ENCODE data around the gene ZFPL1.

Gene ZFPL1

GRCh38 chr11:65096926-65097325 is 12.9 kb downstream of the ZFPL1 start:
- no peak for DNase-seq

GRCh38 chr11:65100674-65101350 is 16.8 kb downstream of the ZFPL1 start:
- DNase-seq: no peak

DNA sequence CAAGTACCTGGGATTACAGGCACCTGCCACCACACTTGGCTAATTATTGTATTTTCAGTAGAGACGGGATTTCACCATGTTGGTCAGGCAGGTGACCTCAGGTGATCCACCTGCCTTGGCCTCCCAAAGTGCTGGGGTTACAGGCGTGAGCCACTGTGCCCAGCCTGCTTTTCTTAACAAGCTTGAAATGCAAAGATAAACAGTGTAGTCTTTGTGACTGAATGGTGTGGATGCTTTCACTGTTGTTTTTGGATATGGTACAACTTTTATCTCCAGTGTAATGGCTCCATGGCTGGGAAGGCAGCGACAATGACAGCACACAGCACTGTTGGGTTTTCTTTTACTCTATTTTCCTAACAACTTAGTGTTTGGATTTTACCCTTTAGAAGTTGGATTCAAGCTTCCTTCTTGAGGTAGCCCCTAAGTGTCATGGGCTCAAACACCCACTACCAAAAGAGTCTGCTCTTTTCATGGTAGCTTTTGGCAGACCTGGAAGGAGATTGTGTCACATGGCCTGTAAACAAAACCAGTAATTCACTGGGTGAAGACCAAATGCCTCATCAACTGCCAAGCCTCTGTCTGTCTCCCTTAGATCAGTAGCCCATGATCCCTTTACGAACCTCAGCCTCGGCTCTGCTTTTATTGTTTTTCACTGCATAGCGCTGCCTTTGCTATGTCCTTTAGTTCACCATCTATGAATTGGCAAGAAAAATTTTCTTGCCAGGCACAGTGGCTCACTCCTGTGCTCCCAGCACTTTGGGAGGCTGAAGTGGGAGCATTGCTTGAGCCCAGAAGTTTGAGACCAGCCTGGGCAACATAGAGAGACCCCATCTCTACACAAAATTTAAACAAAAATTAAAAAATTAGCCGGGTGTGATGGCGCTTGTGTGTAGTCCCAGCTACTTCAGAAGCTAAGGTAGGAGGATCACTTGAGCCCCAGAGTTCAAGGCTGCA is 18.4 kb downstream of the ZFPL1 start:
- DNase-seq: no peak

DNA sequence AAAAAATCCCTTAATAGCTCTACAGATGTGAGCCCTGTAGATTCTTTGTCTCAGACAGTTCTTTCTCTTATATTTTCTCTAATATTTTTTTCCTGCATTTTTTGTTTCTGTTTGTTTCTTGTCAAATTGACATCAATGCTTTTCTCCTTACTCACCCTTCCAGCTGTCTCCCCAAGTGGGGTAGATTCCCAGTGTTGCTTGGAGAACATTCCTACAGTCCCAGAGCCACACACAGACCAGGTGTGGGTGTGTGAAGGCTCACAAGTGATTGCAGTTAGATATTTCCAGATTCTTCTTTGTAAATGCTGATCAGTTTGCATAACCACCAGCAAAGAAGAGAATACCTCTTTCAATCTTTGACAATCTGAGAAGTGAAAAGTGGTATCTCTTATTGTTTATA is 19.5 kb downstream of the ZFPL1 start:
- DNase-seq: no peak

DNA sequence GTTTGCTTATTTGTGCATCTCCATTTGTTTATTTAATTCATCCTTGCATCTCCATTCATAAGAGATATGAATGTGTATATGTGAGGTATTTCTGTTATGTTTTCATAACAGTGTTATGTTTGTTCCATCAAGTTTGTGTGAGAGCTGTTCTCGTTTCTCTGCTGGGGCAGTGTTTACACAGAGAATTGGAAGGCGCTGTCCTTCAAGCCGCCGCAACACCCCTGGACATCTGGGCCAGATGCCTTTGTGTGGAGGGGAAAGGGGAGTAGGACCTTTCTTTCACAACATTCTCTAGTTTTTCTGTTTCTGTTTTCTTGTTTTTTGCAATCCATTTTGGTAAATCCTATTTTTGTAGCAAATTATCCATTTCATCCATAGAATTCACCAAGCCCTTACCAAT is 20.6 kb downstream of the ZFPL1 start:
- DNase-seq: no peak

DNA sequence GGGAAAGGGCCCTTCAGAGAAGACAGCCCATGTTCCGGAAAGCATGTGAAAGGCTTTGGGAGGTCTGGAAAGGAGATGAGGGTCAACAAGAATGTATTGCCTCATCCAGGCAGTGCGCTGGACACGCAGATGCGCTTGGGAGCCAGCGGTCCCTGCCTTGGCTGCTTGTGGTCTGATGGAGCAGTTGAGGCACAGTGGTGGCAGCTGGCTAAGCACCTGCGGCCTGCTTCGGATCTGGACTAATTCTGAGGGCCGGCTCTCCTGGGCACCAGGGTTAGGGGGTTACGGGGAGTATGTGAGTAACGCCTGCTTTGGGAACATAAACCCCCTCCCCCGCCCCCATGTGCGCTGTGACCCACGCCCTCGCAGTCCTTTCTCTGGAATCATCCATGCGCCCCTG is 23.1 kb downstream of the ZFPL1 start:
- DNase-seq: no peak

DNA sequence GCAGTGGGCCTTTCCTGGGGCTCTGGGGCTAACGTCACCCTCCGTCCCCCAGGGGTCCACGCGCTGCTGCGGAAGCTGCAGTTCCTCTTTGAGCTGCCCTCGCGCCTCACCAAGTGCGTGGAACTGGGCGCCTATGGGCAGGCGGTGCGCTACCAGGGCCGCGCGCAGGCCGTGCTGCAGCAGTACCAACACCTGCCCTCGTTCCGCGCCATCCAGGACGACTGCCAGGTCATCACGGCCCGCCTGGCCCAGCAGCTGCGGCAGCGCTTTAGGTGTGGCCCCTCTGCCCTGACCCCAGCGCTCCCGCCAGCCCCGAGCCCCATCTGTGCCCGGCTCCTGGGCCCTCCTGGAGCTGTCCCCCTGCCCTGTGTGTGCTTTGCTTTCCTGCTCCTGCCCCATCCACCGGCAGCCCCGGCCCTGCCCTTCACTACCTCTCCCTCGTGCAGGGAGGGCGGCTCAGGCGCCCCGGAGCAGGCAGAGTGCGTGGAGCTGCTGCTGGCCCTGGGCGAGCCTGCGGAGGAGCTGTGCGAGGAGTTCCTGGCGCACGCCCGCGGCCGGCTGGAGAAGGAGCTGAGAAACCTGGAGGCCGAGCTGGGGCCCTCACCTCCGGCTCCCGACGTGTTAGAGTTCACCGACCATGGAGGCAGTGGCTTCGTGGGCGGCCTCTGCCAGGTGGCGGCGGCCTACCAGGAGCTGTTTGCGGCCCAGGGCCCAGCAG is 23.9 kb downstream of the ZFPL1 start:
- no peak for DNase-seq

DNA sequence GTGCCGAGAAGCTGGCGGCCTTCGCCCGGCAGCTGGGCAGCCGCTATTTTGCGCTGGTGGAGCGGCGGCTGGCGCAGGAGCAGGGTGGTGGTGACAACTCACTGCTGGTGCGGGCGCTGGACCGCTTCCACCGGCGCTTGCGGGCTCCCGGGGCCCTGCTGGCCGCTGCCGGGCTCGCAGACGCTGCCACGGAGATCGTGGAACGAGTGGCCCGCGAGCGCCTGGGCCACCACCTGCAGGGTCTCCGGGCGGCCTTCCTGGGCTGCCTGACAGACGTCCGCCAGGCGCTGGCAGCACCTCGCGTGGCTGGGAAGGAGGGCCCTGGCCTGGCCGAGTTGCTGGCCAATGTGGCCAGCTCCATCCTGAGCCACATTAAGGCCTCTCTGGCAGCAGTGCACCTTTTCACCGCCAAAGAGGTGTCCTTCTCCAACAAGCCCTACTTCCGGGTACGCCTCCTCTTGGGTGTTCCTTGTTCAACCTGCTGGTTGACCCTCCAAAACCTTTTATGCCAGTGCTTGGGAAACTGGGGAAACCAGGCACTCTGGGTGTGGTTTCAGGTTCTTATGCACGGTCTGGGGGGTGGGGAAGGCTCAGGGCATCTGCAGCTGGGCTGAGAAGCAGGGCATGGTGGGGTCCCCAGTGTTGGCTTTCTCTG is 24.6 kb downstream of the ZFPL1 start:
- no peak for DNase-seq

GRCh38 chr11:65109231-65110198 is 25.5 kb downstream of the ZFPL1 start:
- no peak for DNase-seq

DNA sequence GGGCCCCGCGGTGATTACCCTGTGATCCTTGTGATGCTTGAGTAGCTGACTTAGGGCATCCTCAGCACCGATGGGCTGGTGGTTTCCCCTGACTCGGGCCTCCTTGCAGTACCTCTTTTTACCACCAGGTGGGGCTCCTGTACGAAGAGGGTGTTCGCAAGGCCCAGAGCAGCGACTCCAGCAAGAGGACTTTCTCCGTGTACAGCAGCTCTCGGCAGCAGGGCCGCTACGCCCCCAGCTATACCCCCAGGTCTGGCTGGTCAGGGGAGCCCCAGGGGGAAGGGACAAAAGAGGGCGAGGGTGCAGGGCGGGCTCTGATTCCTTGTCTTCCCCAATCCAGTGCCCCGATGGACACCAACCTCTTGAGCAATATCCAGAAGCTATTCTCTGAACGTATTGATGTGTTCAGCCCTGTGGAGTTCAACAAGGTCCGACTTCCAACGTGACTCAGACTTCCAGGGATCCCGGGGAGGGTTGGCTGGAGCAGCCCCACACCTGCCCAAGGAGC is 26.4 kb downstream of the ZFPL1 start:
- peak; percentile 99 for DNase-seq

DNA sequence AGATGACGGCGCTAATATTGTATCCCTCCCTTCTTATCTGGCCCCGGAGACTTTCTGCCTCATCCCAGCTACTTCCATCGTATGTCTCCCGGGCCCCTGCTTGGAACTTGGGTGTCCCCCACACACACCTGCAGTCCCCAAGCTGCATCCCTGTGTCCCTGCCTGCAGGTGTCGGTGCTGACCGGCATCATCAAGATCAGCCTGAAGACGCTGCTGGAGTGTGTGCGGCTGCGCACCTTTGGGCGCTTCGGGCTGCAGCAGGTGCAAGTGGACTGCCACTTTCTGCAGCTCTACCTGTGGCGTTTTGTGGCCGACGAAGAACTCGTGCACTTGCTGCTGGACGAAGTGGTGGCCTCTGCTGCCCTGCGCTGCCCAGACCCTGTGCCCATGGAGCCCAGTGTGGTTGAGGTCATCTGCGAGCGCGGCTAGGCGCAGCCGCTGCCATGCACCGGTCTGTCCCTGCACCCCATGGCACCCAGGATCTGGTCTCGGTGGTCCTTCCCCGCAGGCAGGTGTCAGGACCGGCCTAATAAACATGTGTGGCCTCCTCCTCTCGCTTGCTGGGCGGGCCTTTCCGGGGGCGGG is 27.2 kb downstream of the ZFPL1 start:
- no peak for DNase-seq

DNA sequence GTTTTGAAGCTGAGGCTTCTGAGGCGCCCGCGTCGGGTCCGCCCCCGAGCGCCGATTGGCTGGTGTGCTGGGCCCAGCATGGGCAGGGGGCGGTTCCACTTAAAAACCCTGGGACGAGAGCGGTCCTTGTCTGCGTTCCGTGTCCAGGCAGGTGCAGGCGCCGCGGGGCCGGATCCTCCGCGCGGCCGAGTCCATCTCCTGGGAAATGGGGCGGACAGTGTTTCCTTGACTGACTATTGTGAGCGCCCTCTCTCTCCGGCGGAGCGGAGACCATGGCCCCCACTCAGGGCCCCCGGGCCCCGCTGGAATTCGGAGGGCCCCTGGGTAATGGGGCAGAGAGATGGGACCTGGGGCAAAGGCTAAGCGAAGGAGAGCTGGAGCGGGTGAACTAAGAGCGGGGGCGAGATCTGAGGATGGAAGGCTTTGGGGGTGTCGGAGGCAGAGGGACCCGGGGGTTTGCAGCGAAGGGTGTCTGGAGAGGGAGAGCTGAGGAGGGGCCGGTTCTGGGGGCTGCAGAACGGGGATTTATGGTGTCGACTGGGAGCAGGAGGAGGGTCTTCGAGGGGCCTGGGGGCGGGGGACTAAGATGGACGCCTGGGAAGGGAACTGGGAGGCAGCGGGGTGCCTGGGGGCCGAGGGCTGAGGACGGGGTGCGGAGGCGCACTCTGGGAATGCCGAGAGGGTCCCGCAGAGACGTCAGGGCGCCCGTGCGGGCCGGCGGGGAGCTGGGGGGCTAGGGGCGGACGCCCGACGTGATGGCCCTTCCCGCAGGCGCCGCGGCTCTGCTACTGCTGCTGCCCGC is 27.9 kb downstream of the ZFPL1 start, which contains the start of gene TM7SF2:
TM7SF2 (plus strand) TSS at position 129 of the 802 bp plus-strand sequence; CDS start at position 273, 144 bp downstream.
- peak; percentile 91 for DNase-seq

DNA sequence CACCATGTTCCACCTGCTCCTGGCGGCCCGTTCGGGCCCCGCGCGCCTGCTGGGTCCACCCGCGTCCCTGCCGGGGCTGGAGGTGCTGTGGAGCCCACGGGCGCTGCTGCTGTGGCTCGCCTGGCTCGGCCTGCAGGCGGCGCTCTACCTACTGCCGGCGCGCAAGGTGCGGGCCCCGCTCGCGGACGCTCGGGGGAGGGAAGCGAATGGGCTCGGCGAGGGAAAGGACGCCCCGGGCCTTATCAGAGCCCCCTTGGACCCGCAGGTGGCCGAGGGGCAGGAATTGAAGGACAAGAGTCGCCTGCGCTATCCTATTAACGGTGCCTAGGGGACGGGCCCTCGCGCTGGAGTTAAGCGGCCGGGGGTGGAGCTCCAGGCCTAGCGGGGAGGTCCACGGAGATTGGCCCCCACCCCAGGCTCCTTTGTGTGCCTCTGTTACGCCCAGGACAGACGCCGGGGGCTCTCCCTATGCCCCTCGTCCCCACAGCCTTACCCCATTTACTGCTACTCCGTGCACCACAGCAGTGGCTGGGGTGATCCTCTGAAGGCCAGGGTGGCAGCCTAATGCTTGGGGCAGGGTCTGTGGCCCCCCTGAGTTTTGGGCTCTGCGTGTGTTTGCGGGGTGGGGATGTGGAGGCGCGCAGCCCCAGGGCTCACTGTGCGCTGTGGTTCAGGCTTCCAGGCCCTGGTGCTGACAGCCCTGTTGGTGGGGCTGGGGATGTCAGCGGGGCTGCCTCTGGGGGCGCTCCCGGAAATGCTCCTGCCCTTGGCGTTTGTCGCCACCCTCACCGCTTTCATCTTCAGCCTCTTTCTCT is 28.7 kb downstream of the ZFPL1 start:
- peak; percentile 57 for DNase-seq

GRCh38 chr11:65113361-65113756 is 29.3 kb downstream of the ZFPL1 start:
- no peak for DNase-seq

DNA sequence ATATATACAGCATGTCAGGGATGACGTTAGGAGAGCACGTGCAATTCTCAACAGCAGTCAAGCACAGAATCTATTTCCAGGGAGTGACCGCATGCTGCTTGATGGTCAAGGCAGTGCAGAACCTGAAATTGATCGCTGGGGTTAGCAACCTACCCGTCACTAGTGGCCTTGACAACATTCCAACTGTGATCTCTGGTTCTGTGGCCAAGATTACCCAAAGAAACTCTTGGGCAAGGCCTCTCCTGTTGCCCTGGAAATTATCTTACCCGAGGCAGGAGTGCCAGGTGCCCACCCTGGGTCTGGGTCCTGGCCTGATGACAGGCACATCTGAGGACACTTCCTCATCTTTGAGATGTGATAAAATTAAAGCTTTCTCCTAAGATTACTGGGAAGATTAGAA is 29.8 kb downstream of the ZFPL1 start:
- no peak for DNase-seq

- no peak for DNase-seq
Observed at GRCh38 chr11:65114538-65115171, 30.6 kb downstream of the ZFPL1 start.

GRCh38 chr11:65115361-65116082 is 31.5 kb downstream of the ZFPL1 start:
- DNase-seq: no peak

Data from activated T-cell treated with anti-CD3 and anti-CD28 coated beads for 4 hours (primary cell).